ENCODE results near the gene EXPH5.

DNA sequence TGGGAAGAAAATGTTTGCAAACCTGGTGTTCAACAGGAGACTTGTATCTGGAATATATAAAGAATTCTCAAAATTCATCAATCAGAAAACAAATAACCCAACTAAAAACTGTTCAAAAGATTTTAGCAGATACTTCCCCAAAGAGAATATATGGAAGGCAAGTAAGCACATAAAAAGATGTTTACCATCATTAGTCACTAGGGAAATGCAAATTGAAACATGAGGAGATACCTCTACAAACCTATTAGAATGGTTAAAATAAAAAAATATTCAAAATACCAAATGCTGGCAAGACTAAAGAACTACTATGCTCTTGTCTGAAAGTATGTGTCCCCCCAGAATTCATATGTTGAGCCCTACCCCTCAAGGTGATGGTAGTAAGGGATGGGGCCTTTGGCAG, 8.6 kb downstream of the EXPH5 start:
- TF ChIP-seq EZH2phosphoT487 (IDR thresholded peaks at IDR 0.05; ENCODE audit: low read length) = no peak
- TF ChIP-seq EZH2 (optimal IDR thresholded peaks at IDR 0.05; ENCODE audit: low read depth, low read length) = no peak
